ENCODE results near the gene PACRG. TPM values are rescaled to one million over a fixed set of nuclear protein-coding genes. Genes with fewer than 3 reads are reported as not detected.

PACRG gene
- total RNA-seq, 1 experiment from 2014 or later, result 0.44 TPM

DNA sequence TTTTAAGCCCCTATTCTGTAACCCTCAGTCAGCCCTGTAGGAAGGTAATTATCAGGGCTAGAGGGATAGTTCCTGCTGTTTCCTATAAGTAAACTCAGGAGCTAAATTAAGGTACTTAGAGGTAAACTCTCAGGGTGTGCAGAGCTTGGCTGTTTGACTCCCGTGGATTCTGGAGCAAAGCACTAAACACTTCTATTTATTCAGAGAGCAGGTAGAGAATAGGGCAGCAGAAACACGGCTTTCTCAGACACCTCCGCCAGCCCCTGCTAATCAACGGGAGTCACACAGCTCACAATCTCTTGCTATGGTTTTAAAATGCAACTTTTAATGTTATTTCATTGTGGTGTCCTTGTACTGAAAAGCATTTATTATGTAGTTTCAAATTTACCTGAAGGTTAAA lies 22.0 kb upstream of the PACRG start (continued):
- TF ChIP-seq, protein P1, sequence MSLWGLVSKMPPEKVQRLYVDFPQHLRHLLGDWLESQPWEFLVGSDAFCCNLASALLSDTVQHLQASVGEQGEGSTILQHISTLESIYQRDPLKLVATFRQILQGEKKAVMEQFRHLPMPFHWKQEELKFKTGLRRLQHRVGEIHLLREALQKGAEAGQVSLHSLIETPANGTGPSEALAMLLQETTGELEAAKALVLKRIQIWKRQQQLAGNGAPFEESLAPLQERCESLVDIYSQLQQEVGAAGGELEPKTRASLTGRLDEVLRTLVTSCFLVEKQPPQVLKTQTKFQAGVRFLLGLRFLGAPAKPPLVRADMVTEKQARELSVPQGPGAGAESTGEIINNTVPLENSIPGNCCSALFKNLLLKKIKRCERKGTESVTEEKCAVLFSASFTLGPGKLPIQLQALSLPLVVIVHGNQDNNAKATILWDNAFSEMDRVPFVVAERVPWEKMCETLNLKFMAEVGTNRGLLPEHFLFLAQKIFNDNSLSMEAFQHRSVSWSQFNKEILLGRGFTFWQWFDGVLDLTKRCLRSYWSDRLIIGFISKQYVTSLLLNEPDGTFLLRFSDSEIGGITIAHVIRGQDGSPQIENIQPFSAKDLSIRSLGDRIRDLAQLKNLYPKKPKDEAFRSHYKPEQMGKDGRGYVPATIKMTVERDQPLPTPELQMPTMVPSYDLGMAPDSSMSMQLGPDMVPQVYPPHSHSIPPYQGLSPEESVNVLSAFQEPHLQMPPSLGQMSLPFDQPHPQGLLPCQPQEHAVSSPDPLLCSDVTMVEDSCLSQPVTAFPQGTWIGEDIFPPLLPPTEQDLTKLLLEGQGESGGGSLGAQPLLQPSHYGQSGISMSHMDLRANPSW (CRISPR knock-in tag; conservative IDR thresholded peaks at IDR 0.05; ENCODE audit: low read depth), result no peak
- TF ChIP-seq GRHL2 (CRISPR knock-in tag; IDR thresholded peaks at IDR 0.05; ENCODE audit: insufficient replicate concordance, severe bottlenecking), result no peak

DNA sequence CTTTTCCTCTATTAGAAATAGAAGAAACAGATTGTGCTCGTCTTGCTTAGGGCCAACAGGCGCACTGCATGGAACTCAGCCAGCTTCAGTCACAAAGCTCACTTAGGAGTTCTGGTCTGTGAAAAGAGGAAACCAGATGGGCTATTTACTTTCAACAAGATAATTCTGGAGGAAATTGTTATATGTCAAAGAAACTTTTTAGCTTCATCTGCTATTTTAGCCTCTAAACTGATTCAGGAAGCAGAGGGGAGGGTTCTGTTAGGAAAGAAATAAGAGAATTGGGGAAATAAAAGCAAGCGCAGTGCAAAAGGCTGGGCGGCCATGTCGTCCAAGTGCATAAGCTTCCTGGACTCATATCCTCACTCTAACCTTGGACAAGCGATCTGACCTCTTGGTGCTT lies 21.5 kb upstream of the PACRG start:
- ChIA-PET CTCF (no interaction called here), POLR2A (no interaction called here)
- peaks cover 13% of the 10 kb centered on the region for H3K9me3 Mint-ChIP-seq
- H3K27ac Mint-ChIP-seq, result no peak overlapping the region
- TF ChIP-seq ZNF317 (CRISPR knock-in tag; IDR thresholded peaks at IDR 0.05; ENCODE audit: borderline replicate concordance, low read depth), result no peak
- TF ChIP-seq, protein P2, sequence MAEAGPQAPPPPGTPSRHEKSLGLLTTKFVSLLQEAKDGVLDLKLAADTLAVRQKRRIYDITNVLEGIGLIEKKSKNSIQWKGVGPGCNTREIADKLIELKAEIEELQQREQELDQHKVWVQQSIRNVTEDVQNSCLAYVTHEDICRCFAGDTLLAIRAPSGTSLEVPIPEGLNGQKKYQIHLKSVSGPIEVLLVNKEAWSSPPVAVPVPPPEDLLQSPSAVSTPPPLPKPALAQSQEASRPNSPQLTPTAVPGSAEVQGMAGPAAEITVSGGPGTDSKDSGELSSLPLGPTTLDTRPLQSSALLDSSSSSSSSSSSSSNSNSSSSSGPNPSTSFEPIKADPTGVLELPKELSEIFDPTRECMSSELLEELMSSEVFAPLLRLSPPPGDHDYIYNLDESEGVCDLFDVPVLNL (CRISPR knock-in tag; IDR thresholded peaks at IDR 0.05; ENCODE audit: borderline replicate concordance, low read depth), result no peak
- no peak for TF ChIP-seq FOXK1 (CRISPR knock-in tag; IDR thresholded peaks at IDR 0.05)
- TF ChIP-seq ATF1 (CRISPR knock-in tag; IDR thresholded peaks at IDR 0.05), result no peak
- TF ChIP-seq, protein P3, sequence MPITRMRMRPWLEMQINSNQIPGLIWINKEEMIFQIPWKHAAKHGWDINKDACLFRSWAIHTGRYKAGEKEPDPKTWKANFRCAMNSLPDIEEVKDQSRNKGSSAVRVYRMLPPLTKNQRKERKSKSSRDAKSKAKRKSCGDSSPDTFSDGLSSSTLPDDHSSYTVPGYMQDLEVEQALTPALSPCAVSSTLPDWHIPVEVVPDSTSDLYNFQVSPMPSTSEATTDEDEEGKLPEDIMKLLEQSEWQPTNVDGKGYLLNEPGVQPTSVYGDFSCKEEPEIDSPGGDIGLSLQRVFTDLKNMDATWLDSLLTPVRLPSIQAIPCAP (CRISPR knock-in tag; IDR thresholded peaks at IDR 0.05), result no peak
- no peak for TF ChIP-seq NR3C1 (CRISPR knock-in tag; conservative IDR thresholded peaks at IDR 0.05; ENCODE audit: low read depth)
- TF ChIP-seq, protein P4, sequence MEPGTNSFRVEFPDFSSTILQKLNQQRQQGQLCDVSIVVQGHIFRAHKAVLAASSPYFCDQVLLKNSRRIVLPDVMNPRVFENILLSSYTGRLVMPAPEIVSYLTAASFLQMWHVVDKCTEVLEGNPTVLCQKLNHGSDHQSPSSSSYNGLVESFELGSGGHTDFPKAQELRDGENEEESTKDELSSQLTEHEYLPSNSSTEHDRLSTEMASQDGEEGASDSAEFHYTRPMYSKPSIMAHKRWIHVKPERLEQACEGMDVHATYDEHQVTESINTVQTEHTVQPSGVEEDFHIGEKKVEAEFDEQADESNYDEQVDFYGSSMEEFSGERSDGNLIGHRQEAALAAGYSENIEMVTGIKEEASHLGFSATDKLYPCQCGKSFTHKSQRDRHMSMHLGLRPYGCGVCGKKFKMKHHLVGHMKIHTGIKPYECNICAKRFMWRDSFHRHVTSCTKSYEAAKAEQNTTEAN (CRISPR knock-in tag; IDR thresholded peaks at IDR 0.05), result no peak
- TF ChIP-seq, protein P5, sequence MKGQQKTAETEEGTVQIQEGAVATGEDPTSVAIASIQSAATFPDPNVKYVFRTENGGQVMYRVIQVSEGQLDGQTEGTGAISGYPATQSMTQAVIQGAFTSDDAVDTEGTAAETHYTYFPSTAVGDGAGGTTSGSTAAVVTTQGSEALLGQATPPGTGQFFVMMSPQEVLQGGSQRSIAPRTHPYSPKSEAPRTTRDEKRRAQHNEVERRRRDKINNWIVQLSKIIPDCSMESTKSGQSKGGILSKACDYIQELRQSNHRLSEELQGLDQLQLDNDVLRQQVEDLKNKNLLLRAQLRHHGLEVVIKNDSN (CRISPR knock-in tag; IDR thresholded peaks at IDR 0.05), result no peak
- TF ChIP-seq, protein P6, sequence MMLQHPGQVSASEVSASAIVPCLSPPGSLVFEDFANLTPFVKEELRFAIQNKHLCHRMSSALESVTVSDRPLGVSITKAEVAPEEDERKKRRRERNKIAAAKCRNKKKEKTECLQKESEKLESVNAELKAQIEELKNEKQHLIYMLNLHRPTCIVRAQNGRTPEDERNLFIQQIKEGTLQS (CRISPR knock-in tag; conservative IDR thresholded peaks at IDR 0.05), result no peak
- no peak for TF ChIP-seq NR2C2 (CRISPR knock-in tag; IDR thresholded peaks at IDR 0.05)
- peaks cover 4% of the 10 kb centered on the region for H3K36me3 Mint-ChIP-seq
- H3K4me3 Mint-ChIP-seq, result no peak overlapping the region
- DNase-seq (ENCODE audit: low spot score) (no peak), ATAC-seq (no peak)
- 0 out of 2 replicates have a peak, but pooled peaks cover 5% of the 10 kb centered on the region for H3K4me1 Mint-ChIP-seq
- no peaks in the 10 kb centered on the region for H3K27me3 Mint-ChIP-seq (ENCODE audit: low read depth)

DNA sequence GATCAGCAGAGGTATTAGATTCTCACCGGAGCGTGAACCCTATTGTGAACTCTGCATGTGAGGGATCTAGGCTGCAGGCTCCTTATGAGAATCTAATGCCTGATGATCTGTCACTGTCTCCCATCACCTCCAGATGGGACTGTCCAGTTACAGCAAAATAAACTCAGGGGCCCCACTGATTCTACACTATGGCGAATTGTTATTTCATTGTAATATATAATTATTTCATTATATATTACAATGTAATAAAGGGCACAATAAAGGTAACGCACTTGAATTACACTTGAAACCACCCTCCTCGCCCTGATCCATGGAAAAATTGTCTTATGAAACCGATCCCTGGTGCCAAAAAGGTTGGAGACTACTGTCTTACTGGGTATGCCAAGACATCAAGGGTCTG lies 18.8 kb upstream of the PACRG start:
- Mint-ChIP-seq H3K4me3 (no peak overlapping the region), H3K9me3 (peaks cover 13% of the 10 kb centered on the region), H3K4me1 (peaks cover 7% of the 10 kb centered on the region), H3K27ac (no peak overlapping the region), H3K27me3 (ENCODE audit: low read depth) (no peaks in the 10 kb centered on the region), H3K36me3 (peaks cover 4% of the 10 kb centered on the region)
- ChIA-PET POLR2A (no interaction called here), CTCF (no interaction called here)
- DNase-seq (ENCODE audit: low spot score) (no peak), ATAC-seq (no peak)
- TF ChIP-seq ZNF138 (CRISPR knock-in tag; conservative IDR thresholded peaks at IDR 0.05), result no peak
- no peak for TF ChIP-seq RORB (CRISPR knock-in tag; IDR thresholded peaks at IDR 0.05)
- TF ChIP-seq, protein P7, sequence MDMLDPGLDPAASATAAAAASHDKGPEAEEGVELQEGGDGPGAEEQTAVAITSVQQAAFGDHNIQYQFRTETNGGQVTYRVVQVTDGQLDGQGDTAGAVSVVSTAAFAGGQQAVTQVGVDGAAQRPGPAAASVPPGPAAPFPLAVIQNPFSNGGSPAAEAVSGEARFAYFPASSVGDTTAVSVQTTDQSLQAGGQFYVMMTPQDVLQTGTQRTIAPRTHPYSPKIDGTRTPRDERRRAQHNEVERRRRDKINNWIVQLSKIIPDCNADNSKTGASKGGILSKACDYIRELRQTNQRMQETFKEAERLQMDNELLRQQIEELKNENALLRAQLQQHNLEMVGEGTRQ (CRISPR knock-in tag; IDR thresholded peaks at IDR 0.05), result no peak
- no peak for TF ChIP-seq TEAD4 (CRISPR knock-in tag; IDR thresholded peaks at IDR 0.05)
- TF ChIP-seq ZNF416 (CRISPR knock-in tag; IDR thresholded peaks at IDR 0.05), result no peak
- TF ChIP-seq, protein P4 (CRISPR knock-in tag; IDR thresholded peaks at IDR 0.05), result no peak
- TF ChIP-seq, protein P8, sequence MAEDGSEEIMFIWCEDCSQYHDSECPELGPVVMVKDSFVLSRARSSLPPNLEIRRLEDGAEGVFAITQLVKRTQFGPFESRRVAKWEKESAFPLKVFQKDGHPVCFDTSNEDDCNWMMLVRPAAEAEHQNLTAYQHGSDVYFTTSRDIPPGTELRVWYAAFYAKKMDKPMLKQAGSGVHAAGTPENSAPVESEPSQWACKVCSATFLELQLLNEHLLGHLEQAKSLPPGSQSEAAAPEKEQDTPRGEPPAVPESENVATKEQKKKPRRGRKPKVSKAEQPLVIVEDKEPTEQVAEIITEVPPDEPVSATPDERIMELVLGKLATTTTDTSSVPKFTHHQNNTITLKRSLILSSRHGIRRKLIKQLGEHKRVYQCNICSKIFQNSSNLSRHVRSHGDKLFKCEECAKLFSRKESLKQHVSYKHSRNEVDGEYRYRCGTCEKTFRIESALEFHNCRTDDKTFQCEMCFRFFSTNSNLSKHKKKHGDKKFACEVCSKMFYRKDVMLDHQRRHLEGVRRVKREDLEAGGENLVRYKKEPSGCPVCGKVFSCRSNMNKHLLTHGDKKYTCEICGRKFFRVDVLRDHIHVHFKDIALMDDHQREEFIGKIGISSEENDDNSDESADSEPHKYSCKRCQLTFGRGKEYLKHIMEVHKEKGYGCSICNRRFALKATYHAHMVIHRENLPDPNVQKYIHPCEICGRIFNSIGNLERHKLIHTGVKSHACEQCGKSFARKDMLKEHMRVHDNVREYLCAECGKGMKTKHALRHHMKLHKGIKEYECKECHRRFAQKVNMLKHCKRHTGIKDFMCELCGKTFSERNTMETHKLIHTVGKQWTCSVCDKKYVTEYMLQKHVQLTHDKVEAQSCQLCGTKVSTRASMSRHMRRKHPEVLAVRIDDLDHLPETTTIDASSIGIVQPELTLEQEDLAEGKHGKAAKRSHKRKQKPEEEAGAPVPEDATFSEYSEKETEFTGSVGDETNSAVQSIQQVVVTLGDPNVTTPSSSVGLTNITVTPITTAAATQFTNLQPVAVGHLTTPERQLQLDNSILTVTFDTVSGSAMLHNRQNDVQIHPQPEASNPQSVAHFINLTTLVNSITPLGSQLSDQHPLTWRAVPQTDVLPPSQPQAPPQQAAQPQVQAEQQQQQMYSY (CRISPR knock-in tag; IDR thresholded peaks at IDR 0.05), result no peak
- TF ChIP-seq, protein P9, sequence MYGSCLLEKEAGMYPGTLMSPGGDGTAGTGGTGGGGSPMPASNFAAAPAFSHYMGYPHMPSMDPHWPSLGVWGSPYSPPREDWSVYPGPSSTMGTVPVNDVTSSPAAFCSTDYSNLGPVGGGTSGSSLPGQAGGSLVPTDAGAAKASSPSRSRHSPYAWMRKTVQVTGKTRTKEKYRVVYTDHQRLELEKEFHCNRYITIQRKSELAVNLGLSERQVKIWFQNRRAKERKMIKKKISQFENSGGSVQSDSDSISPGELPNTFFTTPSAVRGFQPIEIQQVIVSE (CRISPR knock-in tag; IDR thresholded peaks at IDR 0.05; ENCODE audit: borderline replicate concordance), result no peak
